HepG2 (cell line): ENCODE results near the gene LCE5A.

Experiments
- CBX2 ChIP-seq, 2 experiments: fragments of 200-600 bp in 1 of 2; sonication (generic); formaldehyde crosslinking in 1 of 2; IDR thresholded peaks; 2 replicates each; pipeline versions ENCODE4 v1.7.0 to v1.8.1; 2018 to 2022; ENCODE audit warnings: low read depth in 2 of 2, low read length in 1 of 2, mild to moderate bottlenecking in 1 of 2, missing genetic modification reagents in 1 of 2
- CBX5 ChIP-seq: sonication (generic); formaldehyde crosslinking; IDR thresholded peaks from 2 replicates; pipeline ENCODE4 v1.4.0; 2020; ENCODE audit warnings: missing genetic modification reagents, borderline replicate concordance
- CTCF ChIP-seq: sonication (generic); formaldehyde crosslinking; IDR thresholded peaks from 2 replicates; pipeline ENCODE4 v1.5.0; 2020; ENCODE audit warnings: mild to moderate bottlenecking, missing genetic modification reagents, moderate library complexity
- JUND ChIP-seq: sonication (generic); formaldehyde crosslinking; IDR thresholded peaks from 2 replicates; pipeline ENCODE4 v1.8.0; 2022; ENCODE audit warnings: mild to moderate bottlenecking, missing genetic modification reagents
- KDM5B ChIP-seq: sonication (generic); formaldehyde crosslinking; IDR thresholded peaks from 2 replicates; pipeline ENCODE4 v1.4.0; 2020; ENCODE audit warnings: missing genetic modification reagents, mild to moderate bottlenecking, borderline replicate concordance
- MLX ChIP-seq: IDR thresholded peaks from 2 replicates; pipeline ENCODE4 v1.6.1; 2016
- POLR2A ChIP-seq, 2 experiments: IDR thresholded peaks; 2 replicates each; pipeline ENCODE4 v1.6.1; 2011; ENCODE audit warnings: low read depth in 2 of 2, low read length in 2 of 2, mild to moderate bottlenecking in 1 of 2, moderate library complexity in 1 of 2; ENCODE audit not compliant: insufficient read depth in 1 of 2
- RXRA ChIP-seq: sonication (generic); formaldehyde crosslinking; IDR thresholded peaks from 2 replicates; pipeline ENCODE4 v1.5.1; 2020; ENCODE audit warnings: missing genetic modification reagents
- SMC3 ChIP-seq: IDR thresholded peaks from 2 replicates; pipeline ENCODE4 v1.6.1; 2011; ENCODE audit warnings: low read length, improper control_type of control experiment
- TCF7L2 ChIP-seq: IDR thresholded peaks from 2 replicates; pipeline ENCODE4 v1.6.1; 2011; ENCODE audit warnings: mild to moderate bottlenecking, low read depth, low read length, moderate library complexity
- ZMAT3 ChIP-seq: sonication (generic); formaldehyde crosslinking; conservative IDR thresholded peaks from 2 replicates; pipeline ENCODE4 v1.7.0; 2021; ENCODE audit warnings: missing genetic modification reagents
- TF ChIP-seq, protein P1 (sequence below): sonication (generic); formaldehyde crosslinking; IDR thresholded peaks from 2 replicates; pipeline ENCODE4 v1.9.0; 2021; ENCODE audit warnings: missing genetic modification reagents, mild to moderate bottlenecking, borderline replicate concordance
- TF ChIP-seq, protein P2 (sequence below): sonication (generic); formaldehyde crosslinking; IDR thresholded peaks from 2 replicates; pipeline ENCODE4 v1.4.0; 2020; ENCODE audit warnings: mild to moderate bottlenecking, missing genetic modification reagents

- TF ChIP-seq POLR2A (IDR thresholded peaks at IDR 0.05; ENCODE audit: insufficient read depth in 1 of 2, low read depth in 2 of 2, low read length in 2 of 2): no peak
- TF ChIP-seq, protein P1, sequence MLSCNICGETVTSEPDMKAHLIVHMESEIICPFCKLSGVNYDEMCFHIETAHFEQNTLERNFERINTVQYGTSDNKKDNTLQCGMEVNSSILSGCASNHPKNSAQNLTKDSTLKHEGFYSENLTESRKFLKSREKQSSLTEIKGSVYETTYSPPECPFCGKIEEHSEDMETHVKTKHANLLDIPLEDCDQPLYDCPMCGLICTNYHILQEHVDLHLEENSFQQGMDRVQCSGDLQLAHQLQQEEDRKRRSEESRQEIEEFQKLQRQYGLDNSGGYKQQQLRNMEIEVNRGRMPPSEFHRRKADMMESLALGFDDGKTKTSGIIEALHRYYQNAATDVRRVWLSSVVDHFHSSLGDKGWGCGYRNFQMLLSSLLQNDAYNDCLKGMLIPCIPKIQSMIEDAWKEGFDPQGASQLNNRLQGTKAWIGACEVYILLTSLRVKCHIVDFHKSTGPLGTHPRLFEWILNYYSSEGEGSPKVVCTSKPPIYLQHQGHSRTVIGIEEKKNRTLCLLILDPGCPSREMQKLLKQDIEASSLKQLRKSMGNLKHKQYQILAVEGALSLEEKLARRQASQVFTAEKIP (CRISPR knock-in tag): no peak
- TF ChIP-seq MLX (CRISPR knock-in tag): no peak
- TF ChIP-seq RXRA (CRISPR knock-in tag): no peak
- no peak for TF ChIP-seq CBX2 (IDR thresholded peaks at IDR 0.05; ENCODE audit: low read depth, low read length)
- no peak for TF ChIP-seq CBX2 (CRISPR knock-in tag; IDR thresholded peaks at IDR 0.05; ENCODE audit: low read depth)
- no peak for TF ChIP-seq SMC3
- TF ChIP-seq, protein P2, sequence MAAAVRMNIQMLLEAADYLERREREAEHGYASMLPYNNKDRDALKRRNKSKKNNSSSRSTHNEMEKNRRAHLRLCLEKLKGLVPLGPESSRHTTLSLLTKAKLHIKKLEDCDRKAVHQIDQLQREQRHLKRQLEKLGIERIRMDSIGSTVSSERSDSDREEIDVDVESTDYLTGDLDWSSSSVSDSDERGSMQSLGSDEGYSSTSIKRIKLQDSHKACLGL (CRISPR knock-in tag): no peak
- TF ChIP-seq CBX5: no peak
- no peak for TF ChIP-seq JUND (CRISPR knock-in tag)
- no peak for TF ChIP-seq CTCF (CRISPR knock-in tag)
- no peak for TF ChIP-seq ZMAT3 (CRISPR knock-in tag)
- no peak for TF ChIP-seq TCF7L2
- no peak for TF ChIP-seq KDM5B
Observed at GRCh38 chr1:152535774-152536173, 25.2 kb downstream of the LCE5A start.
